ENCODE data around the gene MSL1.

Gene MSL1

GRCh38 chr17:40121181-40122135 is at the start of gene MSL1:
Gene MSL1 (plus strand): TSS chr17:40121971. CDS start chr17:40122613, 642 bp downstream.
- no peak for DNase-seq (ENCODE audit: low read depth, low spot score)
- H3K27ac ChIP-seq, result peak within 1 kb of the TSS; percentile 79

GRCh38 chr17:40072040-40072734 is 49.6 kb upstream of the MSL1 start:
- no peak for DNase-seq (ENCODE audit: low read depth, low spot score)
- no peak overlapping the region for H3K27ac ChIP-seq

- DNase-seq (ENCODE audit: low read depth, low spot score), result no peak
Measured at GRCh38 chr17:40072735-40073346, 48.9 kb upstream of the MSL1 start.

DNA sequence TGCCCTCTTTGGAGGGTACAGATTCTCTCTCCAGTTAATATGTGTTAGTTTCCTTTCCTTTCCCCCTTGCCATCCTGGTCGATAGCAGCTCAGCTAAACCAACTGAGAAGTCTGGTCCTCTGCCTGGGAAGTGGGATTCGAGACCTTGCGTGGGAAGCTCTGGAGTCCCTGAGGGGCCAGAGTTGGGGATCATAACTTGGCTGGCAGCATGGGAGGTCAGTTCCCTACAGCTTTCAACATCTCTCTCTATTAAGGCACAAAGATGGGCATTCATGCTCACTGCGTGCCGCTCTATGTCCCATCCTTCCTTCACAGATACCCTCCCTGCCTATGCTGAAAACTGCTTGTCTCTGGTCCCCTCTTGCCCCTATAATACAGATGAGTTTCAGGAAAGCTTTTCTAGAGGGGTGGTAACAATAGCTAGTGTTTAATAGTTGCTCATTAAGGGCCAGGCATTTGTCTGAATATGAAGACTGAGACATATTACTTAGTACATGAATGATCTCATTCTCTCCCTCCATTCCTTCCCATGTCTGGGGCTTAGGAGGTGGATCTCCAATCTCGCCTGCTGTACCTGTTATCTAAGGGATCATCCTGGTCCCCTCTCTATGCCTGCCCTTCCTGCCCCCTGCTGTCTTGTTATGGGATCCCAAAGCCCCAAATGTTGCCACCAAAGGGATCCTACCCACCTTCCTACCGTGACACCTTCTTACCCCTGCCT is 48.2 kb upstream of the MSL1 start:
- no peak overlapping the region for H3K27ac ChIP-seq
- DNase-seq (ENCODE audit: low read depth, low spot score), result no peak

More at GRCh38 chr17:40072735-40073346, 48.9 kb upstream of the MSL1 start:
- no peak overlapping the region for H3K27ac ChIP-seq

GRCh38 chr17:40074175-40074512 is 47.6 kb upstream of the MSL1 start:
- DNase-seq (ENCODE audit: low read depth, low spot score), result no peak
- no peak overlapping the region for H3K27ac ChIP-seq

DNA sequence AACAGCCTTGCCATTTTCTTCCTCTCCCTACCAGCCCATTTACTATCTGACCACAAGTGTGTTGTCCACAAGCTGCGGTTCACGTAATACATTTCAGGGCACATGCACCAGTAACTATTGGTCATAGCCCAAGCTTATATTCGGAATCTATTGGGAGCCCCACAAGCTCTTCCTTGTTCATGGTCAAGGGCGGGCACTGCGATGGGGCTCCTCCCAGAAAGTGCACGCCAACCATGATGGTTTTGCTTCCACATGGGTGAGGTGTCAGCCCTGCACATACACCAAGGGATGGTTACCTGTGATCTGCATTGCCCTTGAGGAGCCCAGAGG is 46.9 kb upstream of the MSL1 start:
- DNase-seq (ENCODE audit: low read depth, low spot score), result no peak
- no peak overlapping the region for H3K27ac ChIP-seq

DNA sequence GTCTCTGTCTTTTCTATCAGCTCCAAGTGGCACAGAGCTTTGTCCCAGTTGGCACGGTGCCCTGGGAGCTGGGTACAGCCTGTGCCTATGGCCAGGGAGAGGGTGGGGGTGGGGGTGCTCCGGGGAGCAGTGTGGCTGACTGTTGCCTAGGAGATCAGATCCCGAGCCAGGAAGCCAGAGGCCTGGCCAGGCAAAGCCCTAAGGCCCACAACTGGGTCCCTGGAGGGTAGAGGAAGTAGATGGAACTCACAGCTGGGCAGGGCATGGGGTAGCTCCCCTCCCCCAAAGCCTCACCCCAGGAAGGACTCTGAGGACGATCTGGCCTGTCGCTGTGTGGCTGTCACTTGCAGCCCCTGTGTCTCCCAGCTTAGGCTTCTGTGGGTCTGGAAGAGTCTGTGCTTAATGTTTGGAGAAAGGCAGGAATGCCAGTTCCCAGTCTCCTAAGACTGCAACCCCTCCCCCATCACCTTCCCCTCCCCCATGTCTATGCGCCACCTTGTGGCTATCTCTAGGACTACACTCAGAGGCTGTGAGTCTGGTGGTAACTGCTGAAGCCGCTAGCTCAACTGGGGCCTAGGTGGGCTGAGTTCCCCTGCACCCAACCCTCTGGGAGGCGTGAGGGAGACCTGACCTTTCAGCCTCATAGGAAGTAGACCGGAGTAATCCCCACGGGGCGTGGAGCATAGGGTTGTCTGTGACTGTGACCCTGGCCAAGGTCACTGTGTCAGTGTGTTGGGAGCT is 46.4 kb upstream of the MSL1 start:
- no peak for DNase-seq (ENCODE audit: low read depth, low spot score)

GRCh38 chr17:40075942-40076498 is 45.8 kb upstream of the MSL1 start:
- no peak for DNase-seq (ENCODE audit: low read depth, low spot score)
- no peak overlapping the region for H3K27ac ChIP-seq

More for the DNA sequence above, 46.4 kb upstream of the MSL1 start:
- H3K27ac ChIP-seq, result no peak overlapping the region

DNA sequence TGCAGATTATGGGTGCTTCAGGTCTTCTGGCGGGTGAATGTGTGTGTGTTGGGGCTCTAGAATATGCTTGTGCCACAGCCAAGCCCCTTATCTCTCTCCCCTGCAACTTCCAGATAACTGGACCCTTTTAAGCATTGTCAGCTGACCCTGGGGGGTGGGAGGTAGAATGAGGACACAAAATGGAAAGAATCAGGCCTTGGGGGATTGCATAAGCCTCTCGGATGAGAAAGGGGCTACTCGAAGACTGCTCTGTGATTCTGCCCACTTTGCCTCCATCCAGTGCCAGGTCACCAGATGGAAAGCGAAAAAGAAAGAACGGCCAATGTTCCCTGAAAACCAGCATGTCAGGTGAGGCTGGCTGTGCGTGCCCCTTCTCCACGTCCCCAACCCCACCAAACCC is 45.2 kb upstream of the MSL1 start:
- no peak overlapping the region for H3K27ac ChIP-seq
- no peak for DNase-seq (ENCODE audit: low read depth, low spot score)

DNA sequence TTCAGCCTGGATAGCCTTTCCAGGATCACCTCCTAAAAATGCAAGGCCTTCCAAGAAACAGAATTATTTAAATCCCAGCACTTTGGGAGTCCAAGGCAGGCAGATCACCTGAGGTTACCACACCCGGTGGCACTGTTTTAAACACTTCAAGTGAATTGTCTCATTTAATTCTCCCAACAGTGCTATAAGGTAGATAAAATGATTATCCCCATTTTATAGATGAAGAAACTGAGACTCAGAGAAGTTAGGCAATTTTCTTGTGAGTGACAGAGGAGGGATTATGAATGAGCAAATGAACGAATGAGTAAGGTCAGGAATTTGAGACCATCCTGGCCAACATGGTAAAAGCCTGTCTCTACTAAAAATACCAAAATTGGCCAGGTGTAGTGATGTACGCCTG is 42.2 kb upstream of the MSL1 start:
- H3K27ac ChIP-seq, result no peak overlapping the region
- no peak for DNase-seq (ENCODE audit: low read depth, low spot score)

GRCh38 chr17:40084477-40084876 is 37.3 kb upstream of the MSL1 start:
- no peak overlapping the region for H3K27ac ChIP-seq
- no peak for DNase-seq (ENCODE audit: low read depth, low spot score)

GRCh38 chr17:40086150-40087044 is 35.4 kb upstream of the MSL1 start:
- no peak for DNase-seq (ENCODE audit: low read depth, low spot score)
- H3K27ac ChIP-seq, result no peak overlapping the region

- DNase-seq (ENCODE audit: low read depth, low spot score), result no peak
- H3K27ac ChIP-seq, result no peak overlapping the region
Measured at GRCh38 chr17:40087049-40087794, 34.5 kb upstream of the MSL1 start.

DNA sequence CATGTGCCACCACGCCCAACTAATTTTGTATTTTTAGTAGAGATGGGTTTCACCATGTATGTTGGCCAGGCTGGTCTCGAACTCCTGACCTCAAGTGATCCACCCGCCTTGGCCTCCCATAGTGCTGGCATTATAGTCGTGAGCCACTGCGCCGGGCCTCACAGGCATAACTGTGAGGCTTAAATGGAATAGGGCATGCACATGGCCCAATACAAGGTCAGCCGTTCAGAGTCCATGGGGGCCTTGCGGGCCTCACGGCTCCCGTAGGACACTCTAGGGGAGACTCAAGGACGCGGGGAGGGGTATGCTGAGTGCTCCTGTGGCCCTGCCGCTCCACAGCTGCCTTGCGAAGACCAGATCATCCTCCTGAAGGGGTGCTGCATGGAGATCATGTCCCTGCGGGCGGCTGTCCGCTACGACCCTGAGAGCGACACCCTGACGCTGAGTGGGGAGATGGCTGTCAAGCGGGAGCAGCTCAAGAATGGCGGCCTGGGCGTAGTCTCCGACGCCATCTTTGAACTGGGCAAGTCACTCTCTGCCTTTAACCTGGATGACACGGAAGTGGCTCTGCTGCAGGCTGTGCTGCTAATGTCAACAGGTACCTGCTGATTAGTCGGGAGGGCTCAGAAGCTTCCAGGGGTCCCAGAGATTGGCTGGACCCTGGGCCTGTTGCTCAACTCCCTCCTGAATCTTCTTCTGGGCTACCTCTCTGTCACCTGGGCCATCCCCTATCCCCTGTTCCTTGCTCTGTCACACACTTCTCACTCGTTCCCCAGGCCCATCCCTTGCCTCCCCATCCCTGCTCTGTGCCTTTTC is 33.7 kb upstream of the MSL1 start:
- H3K27ac ChIP-seq, result no peak overlapping the region
- no peak for DNase-seq (ENCODE audit: low read depth, low spot score)

GRCh38 chr17:40089077-40089895 is 32.5 kb upstream of the MSL1 start:
- H3K27ac ChIP-seq, result no peak overlapping the region
- DNase-seq (ENCODE audit: low read depth, low spot score), result no peak

Data from epithelial cell of prostate (primary cell).